GM20431 (cell line): ENCODE data around the gene ENTHD1.

Experiments used
- in situ Hi-C: fragments of 300-500 bp; cut with MseI, MboI; formaldehyde crosslinking; loops from one replicate; pipeline ENCODE4 v1.15.0; 2020; ENCODE audit warnings: low sequenced_read_pairs; ENCODE audit not compliant: unreplicated experiment

ENTHD1 gene

DNA sequence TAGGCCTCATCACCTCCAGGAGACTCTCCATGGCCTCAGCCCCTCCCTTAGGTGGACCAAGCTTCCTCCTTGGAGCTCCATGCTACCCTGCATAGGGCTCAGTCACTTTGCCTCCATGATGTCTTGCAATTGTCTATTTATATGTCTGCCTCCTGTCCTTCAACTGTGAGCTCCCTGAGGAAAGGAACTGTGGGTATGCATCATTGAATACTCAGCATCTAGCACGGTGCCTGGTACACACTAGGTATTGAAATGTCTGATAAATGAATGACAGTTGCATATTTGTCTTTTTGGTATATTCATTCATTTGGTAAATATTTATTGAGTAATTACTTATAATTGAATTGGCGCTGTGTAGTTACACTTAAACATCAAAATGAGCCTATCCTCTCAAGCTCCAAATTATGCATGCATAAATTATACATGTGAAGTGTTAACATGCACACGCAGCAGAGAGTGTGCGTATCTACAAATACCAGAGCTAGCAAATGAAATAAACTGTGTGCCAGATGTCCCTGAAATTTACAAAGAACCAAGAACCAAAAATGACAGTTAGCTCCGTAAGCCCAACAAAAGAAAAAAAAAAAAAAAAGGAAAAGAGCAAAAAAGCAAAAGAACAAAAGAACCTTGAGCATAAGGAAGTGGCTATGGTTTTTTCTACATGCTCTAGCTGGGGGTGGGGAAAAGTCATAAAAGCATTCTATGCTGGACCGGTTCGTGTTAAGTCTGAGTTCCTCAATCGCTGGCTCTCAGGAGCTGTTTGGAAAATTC is 32.5 kb upstream of the ENTHD1 start:
- in situ Hi-C loops = no loop called here

DNA sequence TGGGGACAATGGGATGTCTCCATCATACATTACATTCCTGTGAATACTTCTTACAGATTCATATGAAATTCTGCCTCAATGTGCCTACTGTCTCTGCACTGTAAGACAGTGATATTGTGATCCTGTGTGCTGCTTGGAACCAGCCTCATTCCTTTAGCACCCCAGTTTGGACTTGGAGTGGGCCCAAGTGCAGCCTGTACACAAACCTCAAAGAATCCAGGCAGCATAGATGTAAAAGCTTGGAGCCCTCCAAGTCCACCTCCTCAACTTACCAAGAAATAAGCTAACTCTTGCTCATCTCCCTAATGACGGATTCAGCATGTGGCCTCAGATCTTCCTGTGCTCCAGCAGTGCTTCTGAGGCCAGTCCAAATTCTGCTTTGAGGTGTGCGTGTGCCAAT is 31.7 kb upstream of the ENTHD1 start:
- in situ Hi-C loops = no loop called here

DNA sequence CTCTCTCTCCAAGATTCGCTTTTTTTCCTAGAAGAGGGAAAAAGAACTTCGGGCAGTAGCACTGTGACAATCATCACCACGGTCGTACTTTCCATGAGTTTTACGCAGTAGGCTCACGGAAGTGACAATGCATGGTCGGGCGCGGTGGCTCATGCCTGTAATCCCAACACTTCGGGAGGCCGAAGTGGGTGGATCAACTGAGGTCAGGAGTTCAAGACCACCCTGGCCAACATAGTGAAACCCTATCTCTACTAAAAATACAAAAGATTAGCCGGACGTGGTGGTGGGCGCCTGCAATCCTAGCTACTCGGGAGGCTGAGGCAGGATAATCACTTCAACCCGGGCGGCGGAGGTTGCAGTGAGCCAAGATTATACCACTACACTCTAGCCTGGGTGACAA is 30.7 kb upstream of the ENTHD1 start:
- in situ Hi-C loops = no loop called here

DNA sequence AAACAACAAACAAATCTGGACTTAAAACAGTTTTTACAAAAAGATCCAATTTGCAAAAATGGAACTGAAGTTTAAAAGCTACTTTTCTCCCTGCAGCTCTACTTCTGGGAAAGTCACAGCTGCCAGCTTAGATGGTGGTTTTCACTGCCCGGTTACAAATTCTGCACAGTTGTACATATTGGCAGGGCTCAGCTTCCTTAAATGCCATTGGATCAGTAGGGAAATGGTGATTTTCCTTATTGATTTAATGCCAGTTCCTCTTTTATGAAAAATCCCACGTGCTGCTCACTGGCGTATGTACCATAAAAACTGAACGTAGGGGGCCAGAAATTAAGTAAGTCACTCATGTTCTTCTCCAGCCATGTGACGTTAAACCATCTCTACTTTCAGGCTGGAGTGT is 30.1 kb upstream of the ENTHD1 start:
- in situ Hi-C loops = no loop called here

DNA sequence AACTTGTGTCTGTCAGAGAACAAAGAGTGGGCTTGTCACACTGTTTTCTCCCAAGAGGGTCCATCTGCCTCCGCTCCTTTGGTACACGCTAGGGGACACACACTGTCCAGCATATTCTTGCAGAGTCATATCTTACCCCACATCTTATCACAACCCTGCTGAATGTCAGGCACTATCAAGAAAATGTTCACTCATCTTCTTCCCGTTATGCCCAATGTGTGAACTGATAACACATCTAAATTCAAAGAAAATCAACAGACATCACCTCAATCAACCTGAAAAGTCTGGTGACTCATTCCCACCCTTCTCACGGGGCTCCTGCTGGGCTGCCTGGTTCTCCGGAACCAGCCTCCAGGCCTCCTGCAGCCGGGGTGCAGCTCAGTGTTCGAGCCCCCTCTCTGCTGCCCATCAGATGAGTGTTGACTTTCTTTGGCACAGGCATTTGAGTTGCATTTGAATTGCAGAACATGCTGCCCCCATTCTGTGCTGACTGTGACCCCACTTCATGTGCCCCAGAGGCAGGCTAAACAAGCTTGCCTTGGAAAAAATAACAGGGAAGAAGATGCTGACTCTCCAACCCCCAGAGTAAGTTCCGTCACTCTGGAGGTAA is 26.7 kb upstream of the ENTHD1 start:
- in situ Hi-C loops = no loop called here

- in situ Hi-C loops = no loop called here
Observed at GRCh38 chr22:39917776-39918495, 24.4 kb upstream of the ENTHD1 start.

DNA sequence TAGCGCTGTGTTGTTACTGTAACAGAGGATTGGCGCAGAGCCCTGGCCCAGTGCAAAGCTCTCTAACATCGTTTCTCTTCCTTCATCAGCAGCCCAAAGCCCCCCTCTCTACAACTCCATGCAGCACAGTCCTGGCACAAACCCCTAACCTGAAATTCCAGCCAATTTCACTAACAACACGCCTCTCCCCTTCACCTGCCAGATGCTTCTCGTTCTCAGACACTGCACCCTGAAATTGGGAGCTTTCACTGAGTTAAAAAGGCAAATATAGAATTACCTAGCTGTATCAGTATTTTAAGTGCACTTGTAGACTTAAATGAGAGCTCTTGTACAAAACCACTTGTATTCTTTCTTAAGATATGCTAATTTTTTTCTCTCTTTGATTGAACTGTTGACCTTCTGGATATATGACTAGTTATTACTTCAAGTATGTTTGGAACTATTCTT is 23.7 kb upstream of the ENTHD1 start:
- in situ Hi-C loops = no loop called here

- in situ Hi-C loops = no loop called here
Observed at GRCh38 chr22:39916496-39916895, 22.9 kb upstream of the ENTHD1 start.

- in situ Hi-C loops = no loop called here
Observed at GRCh38 chr22:39915295-39915726, 21.8 kb upstream of the ENTHD1 start.

GRCh38 chr22:39914584-39914983 is 21.0 kb upstream of the ENTHD1 start:
- in situ Hi-C loops = no loop called here

GRCh38 chr22:39913886-39914285 is 20.3 kb upstream of the ENTHD1 start:
- in situ Hi-C loops = no loop called here

- in situ Hi-C loops = no loop called here
Observed at GRCh38 chr22:39913321-39913720, 19.8 kb upstream of the ENTHD1 start.

GRCh38 chr22:39910876-39911613 is 17.5 kb upstream of the ENTHD1 start:
- in situ Hi-C loops = no loop called here

GRCh38 chr22:39908737-39909136 is 15.2 kb upstream of the ENTHD1 start:
- in situ Hi-C loops = no loop called here

DNA sequence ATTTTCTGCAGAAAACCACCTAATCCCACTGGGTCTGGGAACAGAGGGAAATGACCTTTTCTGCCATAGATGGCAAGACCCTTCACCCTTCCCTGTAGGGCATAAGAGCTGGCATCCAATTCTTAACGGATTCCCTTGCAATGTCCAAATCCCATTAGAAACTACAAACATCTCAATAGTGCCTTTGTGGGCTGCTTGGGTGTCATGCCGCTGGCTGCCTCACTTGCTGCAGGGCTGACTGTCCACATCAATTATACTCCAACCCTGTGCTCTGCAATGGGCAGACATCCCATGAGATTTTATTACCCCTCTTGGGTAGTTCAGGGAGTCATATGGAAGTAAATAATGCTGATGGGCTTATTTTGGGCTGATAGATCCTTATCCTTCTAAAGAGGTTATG is 14.6 kb upstream of the ENTHD1 start:
- in situ Hi-C loops = no loop called here

- in situ Hi-C loops = no loop called here
Observed at GRCh38 chr22:39907605-39908097, 14.1 kb upstream of the ENTHD1 start.

GRCh38 chr22:39907047-39907446 is 13.5 kb upstream of the ENTHD1 start:
- in situ Hi-C loops = no loop called here

GRCh38 chr22:39906207-39906606 is 12.6 kb upstream of the ENTHD1 start:
- in situ Hi-C loops = no loop called here

DNA sequence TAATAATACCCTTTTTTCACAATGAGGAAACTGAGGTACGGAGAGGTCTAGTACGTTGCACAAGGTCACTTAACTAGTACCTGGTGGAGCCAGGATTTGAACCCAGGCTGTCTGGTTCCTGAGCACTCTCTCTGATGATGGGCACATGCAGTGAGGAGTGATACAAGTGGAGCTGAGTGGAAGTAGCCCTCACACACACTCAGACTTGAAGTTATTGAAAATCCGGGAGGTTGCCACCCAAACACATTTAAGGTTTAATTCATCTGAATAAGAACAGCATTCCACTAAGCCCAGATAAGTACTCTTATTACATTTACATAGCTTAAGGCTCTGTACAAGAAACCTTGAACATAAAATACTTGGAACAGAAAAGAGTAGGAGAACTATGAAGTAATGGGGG is 12.1 kb upstream of the ENTHD1 start:
- in situ Hi-C loops = no loop called here

DNA sequence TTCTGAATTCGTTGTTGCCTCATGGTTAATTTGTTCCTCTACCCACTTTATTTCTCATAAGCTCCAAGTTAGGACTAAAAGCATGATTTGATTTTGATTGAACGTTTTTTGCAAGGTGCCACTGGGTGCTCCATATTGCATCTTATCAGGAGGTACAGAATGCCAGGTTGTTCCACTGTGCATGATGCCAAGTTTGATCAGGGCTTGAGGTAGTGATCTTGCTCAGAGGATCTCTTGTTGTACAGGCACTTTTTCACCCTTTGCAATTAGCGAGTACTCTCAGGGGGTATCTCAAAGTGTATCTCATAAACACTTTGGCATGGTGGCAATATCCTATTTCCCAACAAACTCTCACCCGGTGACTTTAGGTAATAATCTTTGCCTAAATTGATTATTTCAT is 11.3 kb upstream of the ENTHD1 start:
- in situ Hi-C loops = no loop called here
